SK-N-MC (cell line): ENCODE data around the gene SIRPG.
"Not testable (repeated sequence)": the region's sequence is repeated elsewhere in the genome, so short reads cannot be mapped to it uniquely, and the experiment has no call there.

Experiments
- EZH2 ChIP-seq: fragments of 200-600 bp; sonication (generic); IDR thresholded peaks from one replicate; pipeline ENCODE4 v1.6.1; 2017; ENCODE audit warnings: antibody characterized with exemption
- POLR2AphosphoS5 ChIP-seq: IDR thresholded peaks from 2 replicates; pipeline ENCODE4 v1.6.1; 2012; ENCODE audit warnings: mild to moderate bottlenecking, low read depth, low read length, borderline replicate concordance

DNA sequence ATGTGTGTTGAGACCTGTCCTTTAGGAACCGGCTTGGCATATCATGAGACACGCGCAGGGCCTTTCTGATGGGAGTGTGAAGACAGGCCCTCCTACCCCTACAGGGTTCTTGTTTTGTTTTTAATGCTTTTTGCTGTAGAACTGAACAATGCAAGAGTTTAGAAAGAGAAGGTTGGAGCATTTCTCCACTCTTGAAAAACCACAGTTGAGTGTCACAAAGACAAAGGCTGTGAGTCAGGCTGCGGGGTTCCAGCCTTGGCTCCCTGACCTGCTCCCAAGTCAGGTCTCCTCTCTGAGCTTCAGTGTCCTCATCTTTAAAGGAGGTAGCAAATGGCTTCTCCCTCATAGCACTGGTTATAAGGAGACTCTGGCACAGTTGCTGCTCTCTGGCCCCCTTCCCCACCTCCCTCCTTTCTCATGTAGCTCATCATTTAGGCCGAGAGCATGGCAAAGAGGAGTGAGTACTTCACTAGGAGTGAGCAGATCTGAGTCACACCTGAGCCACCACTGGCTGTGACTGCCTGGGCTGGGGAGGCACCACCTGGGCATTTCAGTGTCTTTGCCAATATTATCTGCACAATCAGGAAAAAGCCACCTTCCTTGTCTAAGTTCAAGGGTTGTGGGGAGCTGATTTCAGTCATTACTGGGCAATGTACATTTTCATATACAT lies 48.8 kb downstream of the SIRPG start:
- TF ChIP-seq EZH2, POLR2AphosphoS5: not testable (repeated sequence)
